Lung (tissue), 12 donors: Measurements from ENCODE around the gene SLCO1A2. TPM values are rescaled to one million over a fixed set of nuclear protein-coding genes. Genes with fewer than 3 reads are reported as not detected.

Experiments used
- ATAC-seq: fragments of 200-7000 bp; cut with Tn5 transposase; one replicate; pipeline ENCODE4 v1.9.1; 2020; ENCODE audit warnings: moderate number of reproducible peaks; ENCODE audit not compliant: insufficient read depth, low FRiP score
- DNase-seq, 3 donors: peaks; one replicate each; pipeline ENCODE4 v3.0.0-alpha.2; 2013 to 2017
- H3K27ac ChIP-seq, 2 donors: one replicate each; pipeline ENCODE4 v1.5.1; 2013; ENCODE audit warnings: mild to moderate bottlenecking in 2 of 2, moderate library complexity in 2 of 2, control low read depth in 1 of 2, inconsistent platforms in 1 of 2, low read depth in 1 of 2, low read length in 1 of 2
- H3K27me3 ChIP-seq, 3 donors: one replicate each; pipeline ENCODE4 v1.5.1; 2013; ENCODE audit warnings: low read length in 2 of 3; ENCODE audit not compliant: control insufficient read depth in 3 of 3, insufficient read depth in 3 of 3
- H3K36me3 ChIP-seq, 4 donors: one replicate each; pipeline ENCODE4 v1.5.1; 2013; ENCODE audit warnings: low read length in 4 of 4, mild to moderate bottlenecking in 1 of 4, moderate library complexity in 1 of 4; ENCODE audit not compliant: control insufficient read depth in 4 of 4, insufficient read depth in 4 of 4
- H3K4me1 ChIP-seq, 5 donors: one replicate each; pipeline ENCODE4 v1.5.1; 2013; ENCODE audit warnings: low read length in 5 of 5, mild to moderate bottlenecking in 2 of 5, moderate library complexity in 1 of 5; ENCODE audit not compliant: control insufficient read depth in 5 of 5, insufficient read depth in 5 of 5
- H3K4me3 ChIP-seq: one replicate; pipeline ENCODE4 v1.5.1; 2013; ENCODE audit warnings: mild to moderate bottlenecking, control low read depth, moderate library complexity
- H3K9ac ChIP-seq, 2 donors: one replicate each; pipeline ENCODE4 v1.5.1; 2013; ENCODE audit warnings: low read length in 2 of 2, control low read depth in 1 of 2; ENCODE audit not compliant: insufficient read depth in 1 of 2
- H3K9me3 ChIP-seq, 4 donors: one replicate each; pipeline ENCODE4 v1.5.1; 2013; ENCODE audit warnings: low read length in 3 of 4, mild to moderate bottlenecking in 1 of 4, moderate library complexity in 1 of 4; ENCODE audit not compliant: control insufficient read depth in 4 of 4, insufficient read depth in 3 of 4
- CTCF ChIP-seq: IDR thresholded peaks from 2 replicates; pipeline ENCODE4 v1.5.1; 2012; ENCODE audit warnings: mild to moderate bottlenecking; ENCODE audit errors: control extremely low read depth, extremely low read depth
- WGBS, 2 donors: extraction: QIAGEN DNeasy Blood & Tissue Kit; methylation state at CpG; one replicate each; pipeline ENCODE4 v1.1.7; 2013; 5-methylcytosine and 5-hydroxymethylcytosine counted together
- polyA plus RNA-seq, 2 donors: library from polyadenylated mRNA; stranded (reverse); fragments of 200-250 nt; gene quantifications; one replicate each; pipeline ENCODE4 v1.2.1, GENCODE V29; 2013
- total RNA-seq, 2 donors: library from RNA; depleted of rRNA in 1 of 2; stranded (reverse); fragments of >200 nt in 1 of 2; gene quantifications; one replicate each; pipeline ENCODE4 v1.2.1, GENCODE V29; 2014 to 2021
- donor health status: control.
- donor health status: control.
- donor health status: Bipolar disorder and iron deficiency.
- donor health status: healthy.
- donor health status: DM: yes; HTN: yes; CAD: no.

Gene SLCO1A2
- total and polyA plus RNA-seq, 4 donors, result 0.33 to 1.1 (median 0.34) TPM; not detected in 1

GRCh38 chr12:21220266-21220665, 114.5 kb downstream of the SLCO1A2 start:
- Histone ChIP-seq H3K9me3 (no peaks in the 10 kb centered on the region), H3K36me3 (no peaks in the 10 kb centered on the region), H3K4me1 (no peaks in the 10 kb centered on the region), H3K27ac (no peak overlapping the region), H3K9ac (no peak overlapping the region), H3K4me3 (no peak overlapping the region), H3K27me3 (no peaks in the 10 kb centered on the region)
- DNase-seq, result no peak
- 77 to 81% methylated on average over 3 of the region's 3 CpGs for WGBS, 2 donors
- ATAC-seq, result no peak
- no peak for TF ChIP-seq CTCF

- Histone ChIP-seq H3K27me3 (no peaks in the 10 kb centered on the region), H3K9me3 (no peaks in the 10 kb centered on the region), H3K4me3 (no peak overlapping the region), H3K27ac (no peak overlapping the region), H3K36me3 (no peaks in the 10 kb centered on the region), H3K9ac (no peak overlapping the region), H3K4me1 (no peaks in the 10 kb centered on the region)
- 41 to 64% methylated on average over 2 of the region's 2 CpGs for WGBS, 2 donors
- DNase-seq (no peak), ATAC-seq (no peak)
- TF ChIP-seq CTCF, result no peak
These were observed 115.5 kb downstream of the SLCO1A2 start for GRCh38 chr12:21219206-21219605.

Other genes starting within 250 kb of the SLCO1A2 start
- gene SLCO1B1, start 203.7 kb downstream of the SLCO1A2 start, total RNA-seq, result not detected
- not detected for gene SLCO1B1, start 203.7 kb downstream of the SLCO1A2 start, polyA plus RNA-seq
- not detected for gene IAPP, start 38.0 kb upstream of the SLCO1A2 start, total RNA-seq
- gene IAPP, start 38.0 kb upstream of the SLCO1A2 start, polyA plus RNA-seq, result under 1 TPM in 1 of 2 donors, not detected in 1; 0.01 TPM
- gene PYROXD1, start 102.7 kb upstream of the SLCO1A2 start, total RNA-seq, result 10 to 100 TPM; 21.3 to 28.2 TPM
- 10 to 100 TPM; 13.3 to 15.3 TPM for gene PYROXD1, start 102.7 kb upstream of the SLCO1A2 start, polyA plus RNA-seq
- 10 to 100 TPM; 34.7 to 36.0 TPM for gene RECQL, start 166.7 kb upstream of the SLCO1A2 start, total RNA-seq
- gene RECQL, start 166.7 kb upstream of the SLCO1A2 start, polyA plus RNA-seq, result 10 to 100 TPM; 13.8 to 24.5 TPM
- gene GOLT1B, start 166.9 kb upstream of the SLCO1A2 start, total RNA-seq, result 10 to 100 TPM; 34.3 to 35.0 TPM
- gene GOLT1B, start 166.9 kb upstream of the SLCO1A2 start, polyA plus RNA-seq, result 10 to 100 TPM; 23.9 to 27.3 TPM
- 10 to 100 TPM in 1 of 2 donors, under 1 TPM in 1; 0.58 to 24.0 TPM for gene SPX, start 191.4 kb upstream of the SLCO1A2 start, total RNA-seq
- under 1 TPM; 0.09 to 0.51 TPM for gene SPX, start 191.4 kb upstream of the SLCO1A2 start, polyA plus RNA-seq